ENCODE measurements around the gene SPTA1.

Gene SPTA1

GRCh38 chr1:158681606-158682005 lies 4.9 kb downstream of the SPTA1 start:
- DNase-seq = no peak

GRCh38 chr1:158679289-158679688 lies 7.2 kb downstream of the SPTA1 start:
- DNase-seq = no peak

GRCh38 chr1:158675563-158676323 lies 10.8 kb downstream of the SPTA1 start:
- DNase-seq = no peak

- DNase-seq = no peak
Measured at GRCh38 chr1:158674302-158674701, 12.2 kb downstream of the SPTA1 start.

GRCh38 chr1:158666037-158666436 lies 20.5 kb downstream of the SPTA1 start:
- no peak for DNase-seq

- no peak for DNase-seq
Measured at GRCh38 chr1:158654571-158654970, 31.9 kb downstream of the SPTA1 start.

GRCh38 chr1:158654086-158654485 lies 32.4 kb downstream of the SPTA1 start:
- no peak for DNase-seq

GRCh38 chr1:158652721-158653334 lies 33.7 kb downstream of the SPTA1 start:
- DNase-seq = no peak

GRCh38 chr1:158649052-158649451 lies 37.5 kb downstream of the SPTA1 start:
- DNase-seq = no peak

GRCh38 chr1:158646465-158646864 lies 40.0 kb downstream of the SPTA1 start:
- no peak for DNase-seq

GRCh38 chr1:158644449-158644848 lies 42.1 kb downstream of the SPTA1 start:
- no peak for DNase-seq

- DNase-seq = no peak
Measured at GRCh38 chr1:158638904-158639303, 47.6 kb downstream of the SPTA1 start.

GRCh38 chr1:158638146-158638545 lies 48.4 kb downstream of the SPTA1 start:
- no peak for DNase-seq

- no peak for DNase-seq
Measured at GRCh38 chr1:158613764-158614163, 72.8 kb downstream of the SPTA1 start.

- no peak for DNase-seq
Measured at GRCh38 chr1:158611916-158612315, 74.6 kb downstream of the SPTA1 start.

- no peak for DNase-seq
Measured at GRCh38 chr1:158607296-158607695, 79.2 kb downstream of the SPTA1 start.

GRCh38 chr1:158604968-158605367 lies 81.5 kb downstream of the SPTA1 start, which contains the start of gene OR10Z1:
TSS of gene OR10Z1 (plus strand) at chr1:158605268. CDS start at chr1:158606439, 1,171 bp downstream.
- DNase-seq = no peak

GRCh38 chr1:158600735-158601134 lies 85.8 kb downstream of the SPTA1 start:
- no peak for DNase-seq

- DNase-seq = no peak
Measured at GRCh38 chr1:158586942-158587341, 99.6 kb downstream of the SPTA1 start.

- DNase-seq = no peak
Measured at GRCh38 chr1:158583962-158584361, 102.6 kb downstream of the SPTA1 start.

- DNase-seq = no peak
Measured at GRCh38 chr1:158579733-158580132, 106.8 kb downstream of the SPTA1 start, which contains the start of gene OR10X1. TSS of gene OR10X1 (minus strand) at chr1:158579899. CDS start at chr1:158579899, 0 bp downstream.

- DNase-seq = no peak
Measured at GRCh38 chr1:158577561-158577960, 109.0 kb downstream of the SPTA1 start.

- DNase-seq = no peak
Measured at GRCh38 chr1:158572226-158572625, 114.3 kb downstream of the SPTA1 start.

GRCh38 chr1:158570480-158570879 lies 116.0 kb downstream of the SPTA1 start, which contains the start of gene OR6P1:
TSS of gene OR6P1 (minus strand) at chr1:158570580. CDS start at chr1:158563604, 6,976 bp downstream.
- DNase-seq = no peak
